ENCODE results near the gene TUBA4A. TPM values are rescaled to one million over a fixed set of nuclear protein-coding genes. Genes with fewer than 3 reads are reported as not detected.
A peak's percentile ranks its signal among the peaks of the same experiment; 100 is the strongest.
"Not testable (repeated sequence)": the region's sequence is repeated elsewhere in the genome, so short reads cannot be mapped to it uniquely, and the experiment has no call there.

The TUBA4A gene
- total and polyA plus RNA-seq, 9 of the 15 experiments (the other 6 are each of a cell fraction or from before 2014, with no cell fraction given), result 25.1 to 174 (median 42.4) TPM

- peak; percentile 22; the same call in 1 of the 2 replicates for TF ChIP-seq C11orf30 (IDR thresholded peaks at IDR 0.05; ENCODE audit: low read depth)
- no peak for TF ChIP-seq MCM3 (IDR thresholded peaks at IDR 0.05)
- TF ChIP-seq ZNF316 (IDR thresholded peaks at IDR 0.05), result peak; percentile 50
- TF ChIP-seq RAD21 (CRISPR knock-in tag; conservative IDR thresholded peaks at IDR 0.05 in 1 of 2, IDR thresholded peaks at IDR 0.05 in 1 of 2), result no peak
- TF ChIP-seq PHF21A (IDR thresholded peaks at IDR 0.05; ENCODE audit: borderline replicate concordance, low read depth), result no peak
- peak; percentile 94 for TF ChIP-seq PRDM10 (IDR thresholded peaks at IDR 0.05; ENCODE audit: partially characterized antibody)
- no peak for TF ChIP-seq JUND (IDR thresholded peaks at IDR 0.05; ENCODE audit: borderline replicate concordance, low read depth, low read length)
- TF ChIP-seq JUND (tag; IDR thresholded peaks at IDR 0.05; ENCODE audit: borderline replicate concordance, low read depth, low read length), result no peak
- TF ChIP-seq MAFK (IDR thresholded peaks at IDR 0.05; ENCODE audit: low read length), result 0 out of 2 replicates have a peak, but pooled peaks have one; percentile 24
- peak; percentile 52 for TF ChIP-seq CBFA2T3 (IDR thresholded peaks at IDR 0.05)
- TF ChIP-seq ATF7 (IDR thresholded peaks at IDR 0.05), result peak; percentile 43; the same call in 1 of the 2 replicates
These were observed 7.5 kb upstream of the TUBA4A start (continued) for GRCh38 chr2:219261024-219261855.

GRCh38 chr2:219258942-219259341, 5.2 kb upstream of the TUBA4A start:
- ATAC-seq; BruUV-seq (replicated peaks); H3K9ac ChIP-seq (ENCODE audit: insufficient read depth in 1 of 2, low read depth in 2 of 2, low read length in 2 of 2); in situ Hi-C loops (cut with MboI); H3K79me2 ChIP-seq (ENCODE audit: control insufficient read depth, insufficient read depth, low read length); intact Hi-C loops (cut with micrococcal nuclease); H2AFZ ChIP-seq (ENCODE audit: low read depth, low read length); H3K27ac ChIP-seq (ENCODE audit: extremely low read depth, low read depth, low read length); H3K4me2 ChIP-seq (ENCODE audit: insufficient read depth, low read length); H3K9me1 ChIP-seq (ENCODE audit: control insufficient read depth, insufficient read depth, low read length); H3K36me3 ChIP-seq (ENCODE audit: control insufficient read depth, insufficient read depth, low read length); H3K9me3 ChIP-seq (replicated peaks; ENCODE audit: control insufficient read depth, insufficient read depth, low read depth, low read length); H3K27me3 ChIP-seq (ENCODE audit: control insufficient read depth in 2 of 2, insufficient read depth in 2 of 2, low read length in 2 of 2); CTCF ChIA-PET (ENCODE audit: low intra/inter-chr PET ratio); H3K4me3 ChIP-seq; DNase-seq (ENCODE audit: extremely low read depth in 1 of 4, low spot score in 3 of 4); FAIRE-seq; H4K20me1 ChIP-seq (replicated peaks; ENCODE audit: control insufficient read depth, insufficient read depth, low read length): not testable (repeated sequence)
- POLR2A ChIA-PET, result interaction anchor here (1.2 kb wide), 1 partner anchor 14 kb away, joined by 7 read pairs; the partner anchor contains the start of genes GLB1L and STK16
- WGBS (ENCODE audit: insufficient coverage, low coverage, missing lambda C conversion rate), result 61% methylated on average over 10 of the region's 10 CpGs
- peaks cover 7 to 16% of the 10 kb centered on the region in 2 experiments; a peak in 4 of 5 replicates for H3K4me1 ChIP-seq (replicated peaks in 1 of 2; ENCODE audit: control insufficient read depth in 2 of 2, insufficient read depth in 2 of 2, low read length in 2 of 2)
